AG10803 (cell line): Measurements from ENCODE around the gene KLF13.
A peak's percentile ranks its signal among the peaks of the same experiment; 100 is the strongest.

Experiments used
- DNase-seq: peaks from one replicate; pipeline ENCODE4 v3.0.0; 2010; ENCODE audit warnings: low read depth
- H3K4me3 ChIP-seq: 2 replicates; pipeline ENCODE4 v1.5.1; 2011; ENCODE audit warnings: mild to moderate bottlenecking, low read length, control low read depth
- CTCF ChIP-seq: conservative IDR thresholded peaks from 2 replicates; pipeline ENCODE4 v1.5.1; 2011; ENCODE audit warnings: mild to moderate bottlenecking, low read length, control low read depth, inconsistent platforms

The KLF13 gene

GRCh38 chr15:31325595-31326155, 960 bp upstream of the KLF13 start:
- peak overlapping the region; percentile 65 for H3K4me3 ChIP-seq
- no peak for DNase-seq
- no peak for TF ChIP-seq CTCF

DNA sequence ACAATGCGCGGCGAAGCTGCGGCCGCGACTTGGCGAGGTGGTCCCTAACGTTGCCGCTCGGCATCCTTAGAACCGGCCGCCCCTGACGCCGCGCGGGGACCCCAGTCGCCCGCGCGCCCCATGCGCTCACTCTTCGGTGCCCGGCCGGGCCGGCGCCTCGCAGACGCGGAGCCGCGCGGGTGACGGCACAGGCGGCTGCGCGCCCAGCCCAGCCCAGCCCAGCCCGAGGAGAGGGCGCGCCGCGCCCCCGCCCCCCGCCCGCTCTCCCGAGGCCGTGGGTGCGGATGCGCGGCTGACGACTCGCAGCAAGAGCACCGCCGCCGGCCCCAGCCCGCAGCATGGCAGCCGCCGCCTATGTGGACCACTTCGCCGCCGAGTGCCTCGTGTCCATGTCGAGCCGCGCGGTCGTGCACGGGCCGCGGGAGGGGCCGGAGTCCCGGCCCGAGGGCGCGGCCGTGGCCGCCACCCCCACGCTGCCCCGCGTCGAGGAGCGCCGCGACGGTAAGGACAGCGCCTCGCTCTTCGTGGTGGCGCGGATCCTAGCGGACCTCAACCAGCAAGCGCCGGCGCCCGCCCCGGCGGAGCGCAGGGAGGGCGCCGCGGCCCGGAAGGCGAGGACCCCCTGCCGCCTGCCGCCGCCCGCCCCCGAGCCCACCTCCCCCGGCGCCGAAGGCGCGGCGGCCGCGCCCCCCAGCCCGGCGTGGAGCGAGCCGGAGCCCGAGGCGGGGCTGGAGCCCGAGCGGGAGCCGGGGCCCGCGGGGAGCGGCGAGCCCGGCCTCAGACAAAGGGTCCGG, 437 bp downstream of the KLF13 start:
- no peak for TF ChIP-seq CTCF
- peak overlapping the region; percentile 72 for H3K4me3 ChIP-seq
- DNase-seq, result peak; percentile 63

DNA sequence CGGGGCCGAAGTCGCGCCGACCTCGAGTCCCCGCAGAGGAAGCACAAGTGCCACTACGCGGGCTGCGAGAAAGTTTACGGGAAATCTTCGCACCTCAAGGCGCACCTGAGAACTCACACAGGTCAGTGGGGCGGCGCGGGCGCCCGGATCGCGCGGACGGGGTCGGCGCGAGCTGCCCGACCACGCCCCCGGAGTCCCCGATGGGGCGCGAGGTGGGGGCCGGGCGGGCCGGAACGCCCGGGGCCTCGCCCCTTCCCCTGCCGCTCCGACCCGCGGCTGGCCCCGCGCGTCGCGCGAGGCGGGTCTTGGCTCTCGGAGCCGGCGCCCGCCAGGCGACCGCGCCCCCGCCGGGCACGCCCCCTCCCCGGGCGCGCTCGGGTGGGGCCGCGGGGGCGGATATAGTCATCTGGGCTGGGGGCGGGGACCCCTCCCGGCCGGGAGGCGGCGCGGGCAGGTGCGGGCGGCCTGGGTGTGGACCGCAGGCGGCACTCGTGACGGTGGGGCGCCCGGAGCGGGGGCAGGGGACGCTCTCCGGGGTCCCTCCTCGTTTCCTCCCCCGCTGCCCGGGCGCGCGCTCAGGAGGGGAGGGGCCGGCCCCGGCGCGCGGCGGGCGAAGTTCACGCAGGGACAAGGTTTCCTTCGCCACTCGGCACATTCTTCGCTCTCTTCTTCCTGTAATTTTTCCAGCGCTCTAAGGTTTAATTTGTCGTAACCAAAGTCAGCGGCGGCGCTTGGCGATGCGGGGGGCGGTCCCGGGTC, 1.2 kb downstream of the KLF13 start:
- peak; percentile 35 for DNase-seq
- TF ChIP-seq CTCF, result no peak
- peak overlapping the region; percentile 72 for H3K4me3 ChIP-seq

DNA sequence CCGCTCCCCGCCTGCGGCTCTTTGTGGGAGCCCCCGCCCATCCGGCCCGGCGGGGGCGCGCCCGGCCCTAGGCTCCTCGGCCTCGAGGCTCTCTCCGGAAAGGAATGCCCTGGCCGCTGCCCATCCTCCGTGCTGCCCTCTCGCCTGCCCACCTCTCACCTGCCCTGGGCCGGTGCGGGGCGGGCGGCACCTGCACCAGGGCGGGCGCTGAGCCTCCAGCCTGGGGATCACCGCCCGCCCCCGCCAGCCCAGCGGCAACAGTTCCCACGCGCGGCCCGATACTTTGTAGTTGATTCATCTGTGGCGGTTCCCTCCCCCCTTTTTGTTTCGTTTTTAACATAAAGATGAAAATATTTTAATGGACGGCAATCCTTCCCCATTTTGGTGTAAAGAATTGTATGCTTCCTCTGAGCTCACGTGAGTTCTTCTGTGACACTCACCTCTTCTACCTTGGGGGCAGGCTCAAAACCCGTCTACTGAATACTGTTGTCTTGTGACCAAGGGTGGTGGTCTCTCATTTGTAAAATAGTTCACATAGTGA, 1.9 kb downstream of the KLF13 start:
- TF ChIP-seq CTCF, result no peak
- peak overlapping the region; percentile 72 for H3K4me3 ChIP-seq
- DNase-seq, result peak; percentile 31

GRCh38 chr15:31328969-31329639, 2.5 kb downstream of the KLF13 start:
- H3K4me3 ChIP-seq, result peak overlapping the region; percentile 72
- DNase-seq, result no peak
- no peak for TF ChIP-seq CTCF

GRCh38 chr15:31329640-31330010, 3.0 kb downstream of the KLF13 start:
- H3K4me3 ChIP-seq, result peak overlapping the region; percentile 27
- no peak for DNase-seq
- no peak for TF ChIP-seq CTCF
